ENCODE measurements around the gene MPP4.
"Not testable (repeated sequence)": the region's sequence is repeated elsewhere in the genome, so short reads cannot be mapped to it uniquely, and the experiment has no call there.

MPP4 gene

GRCh38 chr2:201671205-201671604 lies 27.2 kb downstream of the MPP4 start:
- not testable (repeated sequence) for H3K9me3 ChIP-seq (replicated peaks; ENCODE audit: low read length); H3K4me2 ChIP-seq (ENCODE audit: low read length); H3K4me1 ChIP-seq (ENCODE audit: control insufficient read depth, insufficient read depth, low read length); H3K36me3 ChIP-seq (ENCODE audit: insufficient read depth, low read length); H3K27me3 ChIP-seq (ENCODE audit: control insufficient read depth, insufficient read depth, low read length); H3K4me3 ChIP-seq (ENCODE audit: low read length); H3K9ac ChIP-seq (ENCODE audit: low read depth, low read length)

GRCh38 chr2:201669865-201670264 lies 28.6 kb downstream of the MPP4 start:
- H3K27me3 ChIP-seq (ENCODE audit: control insufficient read depth, insufficient read depth, low read length), result no peaks in the 10 kb centered on the region
- H3K4me3 ChIP-seq (ENCODE audit: low read length), result no peak overlapping the region
- no peak overlapping the region for H3K4me2 ChIP-seq (ENCODE audit: low read length)
- H3K9ac ChIP-seq (ENCODE audit: low read depth, low read length), result no peak overlapping the region
- H3K4me1 ChIP-seq (ENCODE audit: control insufficient read depth, insufficient read depth, low read length), result peaks cover 9% of the 10 kb centered on the region
- H3K36me3 ChIP-seq (ENCODE audit: insufficient read depth, low read length), result no peaks in the 10 kb centered on the region
- no peaks in the 10 kb centered on the region for H3K9me3 ChIP-seq (replicated peaks; ENCODE audit: low read length)

- Histone ChIP-seq H3K4me3 (ENCODE audit: low read length) (no peak overlapping the region), H3K36me3 (ENCODE audit: insufficient read depth, low read length) (no peaks in the 10 kb centered on the region), H3K27me3 (ENCODE audit: control insufficient read depth, insufficient read depth, low read length) (no peaks in the 10 kb centered on the region), H3K9me3 (replicated peaks; ENCODE audit: low read length) (no peaks in the 10 kb centered on the region), H3K4me2 (ENCODE audit: low read length) (no peak overlapping the region), H3K9ac (ENCODE audit: low read depth, low read length) (no peak overlapping the region), H3K4me1 (ENCODE audit: control insufficient read depth, insufficient read depth, low read length) (peaks cover 4% of the 10 kb centered on the region)
Observed at GRCh38 chr2:201668402-201668910, 30.0 kb downstream of the MPP4 start.

GRCh38 chr2:201664334-201664733 lies 34.1 kb downstream of the MPP4 start:
- Histone ChIP-seq H3K4me1 (ENCODE audit: control insufficient read depth, insufficient read depth, low read length) (peaks cover 7% of the 10 kb centered on the region), H3K27me3 (ENCODE audit: control insufficient read depth, insufficient read depth, low read length) (no peaks in the 10 kb centered on the region), H3K4me3 (ENCODE audit: low read length) (no peak overlapping the region), H3K9ac (ENCODE audit: low read depth, low read length) (no peak overlapping the region), H3K4me2 (ENCODE audit: low read length) (no peak overlapping the region), H3K9me3 (replicated peaks; ENCODE audit: low read length) (no peaks in the 10 kb centered on the region), H3K36me3 (ENCODE audit: insufficient read depth, low read length) (no peaks in the 10 kb centered on the region)

GRCh38 chr2:201661366-201661765 lies 37.1 kb downstream of the MPP4 start:
- peaks cover 7% of the 10 kb centered on the region for H3K4me1 ChIP-seq (ENCODE audit: control insufficient read depth, insufficient read depth, low read length)
- no peak overlapping the region for H3K4me3 ChIP-seq (ENCODE audit: low read length)
- H3K4me2 ChIP-seq (ENCODE audit: low read length), result no peak overlapping the region
- H3K27me3 ChIP-seq (ENCODE audit: control insufficient read depth, insufficient read depth, low read length), result no peaks in the 10 kb centered on the region
- no peaks in the 10 kb centered on the region for H3K36me3 ChIP-seq (ENCODE audit: insufficient read depth, low read length)
- H3K9ac ChIP-seq (ENCODE audit: low read depth, low read length), result peak overlapping the region; percentile 2
- no peaks in the 10 kb centered on the region for H3K9me3 ChIP-seq (replicated peaks; ENCODE audit: low read length)

- no peak overlapping the region for H3K4me3 ChIP-seq (ENCODE audit: low read length)
- no peak overlapping the region for H3K9ac ChIP-seq (ENCODE audit: low read depth, low read length)
- peaks cover 12% of the 10 kb centered on the region for H3K4me1 ChIP-seq (ENCODE audit: control insufficient read depth, insufficient read depth, low read length)
- no peak overlapping the region for H3K4me2 ChIP-seq (ENCODE audit: low read length)
- no peaks in the 10 kb centered on the region for H3K9me3 ChIP-seq (replicated peaks; ENCODE audit: low read length)
- no peaks in the 10 kb centered on the region for H3K27me3 ChIP-seq (ENCODE audit: control insufficient read depth, insufficient read depth, low read length)
- no peaks in the 10 kb centered on the region for H3K36me3 ChIP-seq (ENCODE audit: insufficient read depth, low read length)
Observed at GRCh38 chr2:201660293-201660895, 38.0 kb downstream of the MPP4 start.

- Histone ChIP-seq H3K9me3 (replicated peaks; ENCODE audit: low read length) (no peaks in the 10 kb centered on the region), H3K4me2 (ENCODE audit: low read length) (no peak overlapping the region), H3K27me3 (ENCODE audit: control insufficient read depth, insufficient read depth, low read length) (no peaks in the 10 kb centered on the region), H3K36me3 (ENCODE audit: insufficient read depth, low read length) (no peaks in the 10 kb centered on the region), H3K4me3 (ENCODE audit: low read length) (no peak overlapping the region), H3K9ac (ENCODE audit: low read depth, low read length) (no peak overlapping the region), H3K4me1 (ENCODE audit: control insufficient read depth, insufficient read depth, low read length) (peaks cover 35% of the 10 kb centered on the region)
Observed at GRCh38 chr2:201656740-201657139, 41.7 kb downstream of the MPP4 start.

- H3K9ac ChIP-seq (ENCODE audit: low read depth, low read length), result no peak overlapping the region
- H3K9me3 ChIP-seq (replicated peaks; ENCODE audit: low read length), result no peaks in the 10 kb centered on the region
- peaks cover 32% of the 10 kb centered on the region for H3K4me1 ChIP-seq (ENCODE audit: control insufficient read depth, insufficient read depth, low read length)
Observed at GRCh38 chr2:201656102-201656501, 42.3 kb downstream of the MPP4 start.

GRCh38 chr2:201654616-201655384 lies 43.6 kb downstream of the MPP4 start:
- Histone ChIP-seq H3K4me2 (ENCODE audit: low read length) (peak overlapping the region; percentile 39), H3K9ac (ENCODE audit: low read depth, low read length) (peak overlapping the region; percentile 66), H3K4me1 (ENCODE audit: control insufficient read depth, insufficient read depth, low read length) (peaks cover 32% of the 10 kb centered on the region), H3K4me3 (ENCODE audit: low read length) (peak overlapping the region; percentile 20), H3K27me3 (ENCODE audit: control insufficient read depth, insufficient read depth, low read length) (no peaks in the 10 kb centered on the region), H3K36me3 (ENCODE audit: insufficient read depth, low read length) (no peaks in the 10 kb centered on the region), H3K9me3 (replicated peaks; ENCODE audit: low read length) (no peaks in the 10 kb centered on the region)

More at GRCh38 chr2:201656102-201656501, 42.3 kb downstream of the MPP4 start:
- Histone ChIP-seq H3K27me3 (ENCODE audit: control insufficient read depth, insufficient read depth, low read length) (no peaks in the 10 kb centered on the region), H3K4me3 (ENCODE audit: low read length) (no peak overlapping the region), H3K4me2 (ENCODE audit: low read length) (no peak overlapping the region), H3K36me3 (ENCODE audit: insufficient read depth, low read length) (no peaks in the 10 kb centered on the region)

- H3K36me3 ChIP-seq (ENCODE audit: insufficient read depth, low read length), result no peaks in the 10 kb centered on the region
- no peaks in the 10 kb centered on the region for H3K9me3 ChIP-seq (replicated peaks; ENCODE audit: low read length)
- H3K27me3 ChIP-seq (ENCODE audit: control insufficient read depth, insufficient read depth, low read length), result no peaks in the 10 kb centered on the region
- peak overlapping the region; percentile 15 for H3K9ac ChIP-seq (ENCODE audit: low read depth, low read length)
- peaks cover 32% of the 10 kb centered on the region for H3K4me1 ChIP-seq (ENCODE audit: control insufficient read depth, insufficient read depth, low read length)
- peak overlapping the region; percentile 40 for H3K4me3 ChIP-seq (ENCODE audit: low read length)
- H3K4me2 ChIP-seq (ENCODE audit: low read length), result peak overlapping the region; percentile 66
Observed at GRCh38 chr2:201653221-201653620, 45.2 kb downstream of the MPP4 start.

GRCh38 chr2:201649442-201649841 lies 49.0 kb downstream of the MPP4 start:
- Histone ChIP-seq H3K27me3 (ENCODE audit: control insufficient read depth, insufficient read depth, low read length) (no peaks in the 10 kb centered on the region), H3K4me3 (ENCODE audit: low read length) (no peak overlapping the region), H3K4me1 (ENCODE audit: control insufficient read depth, insufficient read depth, low read length) (peaks cover 16% of the 10 kb centered on the region), H3K4me2 (ENCODE audit: low read length) (no peak overlapping the region), H3K9me3 (replicated peaks; ENCODE audit: low read length) (no peaks in the 10 kb centered on the region), H3K9ac (ENCODE audit: low read depth, low read length) (no peak overlapping the region), H3K36me3 (ENCODE audit: insufficient read depth, low read length) (no peaks in the 10 kb centered on the region)

- peaks cover 19% of the 10 kb centered on the region for H3K4me1 ChIP-seq (ENCODE audit: control insufficient read depth, insufficient read depth, low read length)
- no peaks in the 10 kb centered on the region for H3K9me3 ChIP-seq (replicated peaks; ENCODE audit: low read length)
- H3K27me3 ChIP-seq (ENCODE audit: control insufficient read depth, insufficient read depth, low read length), result no peaks in the 10 kb centered on the region
- H3K4me3 ChIP-seq (ENCODE audit: low read length), result no peak overlapping the region
- no peak overlapping the region for H3K9ac ChIP-seq (ENCODE audit: low read depth, low read length)
- H3K4me2 ChIP-seq (ENCODE audit: low read length), result no peak overlapping the region
- no peaks in the 10 kb centered on the region for H3K36me3 ChIP-seq (ENCODE audit: insufficient read depth, low read length)
Observed at GRCh38 chr2:201647431-201647830, 51.0 kb downstream of the MPP4 start.
